Measurements from ENCODE around the gene MITF.

DNA sequence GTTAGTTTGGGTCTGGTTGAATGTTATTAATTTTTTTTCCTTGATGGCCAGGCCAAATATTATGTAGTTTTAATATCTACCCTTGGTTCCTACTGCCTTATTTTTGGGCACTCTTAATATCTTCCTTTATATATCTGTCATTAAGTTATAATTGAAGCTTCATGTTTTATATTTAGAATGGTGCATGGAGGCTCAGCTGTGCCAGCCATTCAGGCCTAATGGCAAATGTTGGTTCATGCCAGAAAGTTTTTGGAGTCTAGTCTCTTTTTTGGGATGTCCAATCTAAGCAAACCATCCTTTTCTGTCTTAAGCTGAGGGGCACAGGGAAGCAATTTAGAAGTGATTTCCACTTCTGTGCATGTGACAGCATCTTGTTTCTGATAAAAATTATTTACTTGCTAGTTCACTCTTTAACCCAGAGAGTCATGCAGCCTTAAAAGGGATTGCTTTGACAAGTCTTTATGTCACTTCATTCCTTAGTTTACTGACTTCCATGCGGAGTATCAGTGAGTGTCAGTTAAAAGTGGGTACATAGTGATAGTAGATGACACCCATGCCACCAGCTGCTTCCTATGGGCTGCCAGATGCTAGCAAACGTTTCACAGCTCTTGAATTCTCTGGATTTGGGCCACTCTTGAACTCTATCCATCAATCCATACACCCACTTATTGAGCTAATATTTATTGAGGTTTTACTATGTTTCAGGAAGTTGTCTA, 33.0 kb downstream of the MITF start:
- TF ChIP-seq POLR2A (IDR thresholded peaks at IDR 0.05; ENCODE audit: low read depth, low read length) (no peak), TAF1 (IDR thresholded peaks at IDR 0.05; ENCODE audit: borderline replicate concordance, low read depth, low read length) (no peak)
